NCI-H510A (cell line): ENCODE data around the gene SAFB2.

Source experiments
- DNase-seq: peaks from one replicate; lab custom pipeline; 2025; lab: John Stamatoyannopoulos, UW

SAFB2 gene

DNA sequence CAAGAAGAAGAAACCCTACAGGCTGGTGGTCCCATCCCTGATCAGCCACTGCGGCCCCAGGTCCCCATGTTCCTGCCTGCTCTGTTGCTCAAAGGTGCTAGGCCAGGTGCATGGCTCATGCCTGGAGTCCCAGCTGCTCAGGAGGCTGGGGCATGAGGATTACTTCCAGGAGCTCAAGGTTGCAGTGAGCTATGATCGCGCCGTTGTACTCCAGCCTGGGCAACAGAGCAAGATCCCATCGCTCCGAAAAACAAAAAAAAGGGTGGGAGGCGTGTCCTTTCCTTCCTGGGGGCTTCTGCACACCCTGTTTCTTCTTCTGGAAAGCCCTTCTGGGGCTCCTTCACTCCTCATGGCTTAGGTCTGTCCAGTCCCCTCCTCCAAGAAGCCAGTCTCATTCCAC, 42.9 kb downstream of the SAFB2 start:
- DNase-seq: no peak

DNA sequence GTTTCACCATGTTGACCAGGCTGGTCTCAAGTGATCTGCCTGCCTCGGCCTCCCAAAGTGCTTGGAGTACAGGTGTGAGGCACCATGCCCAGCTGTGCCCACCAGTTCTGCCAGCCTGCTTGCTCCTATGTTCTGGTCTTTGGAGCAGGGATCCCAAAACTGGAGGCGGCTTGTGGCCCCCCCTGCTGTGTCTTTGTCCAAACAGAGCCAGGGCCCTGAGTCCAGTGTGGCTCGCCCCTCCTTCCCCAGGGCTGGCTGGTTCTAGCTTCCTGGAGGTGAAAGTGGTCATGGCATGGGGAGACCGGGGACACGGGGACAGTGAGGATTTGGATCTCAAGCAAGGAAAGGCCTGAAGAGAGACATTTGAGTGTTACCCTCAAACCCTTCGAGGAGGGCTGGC, 43.3 kb downstream of the SAFB2 start:
- DNase-seq: no peak

DNA sequence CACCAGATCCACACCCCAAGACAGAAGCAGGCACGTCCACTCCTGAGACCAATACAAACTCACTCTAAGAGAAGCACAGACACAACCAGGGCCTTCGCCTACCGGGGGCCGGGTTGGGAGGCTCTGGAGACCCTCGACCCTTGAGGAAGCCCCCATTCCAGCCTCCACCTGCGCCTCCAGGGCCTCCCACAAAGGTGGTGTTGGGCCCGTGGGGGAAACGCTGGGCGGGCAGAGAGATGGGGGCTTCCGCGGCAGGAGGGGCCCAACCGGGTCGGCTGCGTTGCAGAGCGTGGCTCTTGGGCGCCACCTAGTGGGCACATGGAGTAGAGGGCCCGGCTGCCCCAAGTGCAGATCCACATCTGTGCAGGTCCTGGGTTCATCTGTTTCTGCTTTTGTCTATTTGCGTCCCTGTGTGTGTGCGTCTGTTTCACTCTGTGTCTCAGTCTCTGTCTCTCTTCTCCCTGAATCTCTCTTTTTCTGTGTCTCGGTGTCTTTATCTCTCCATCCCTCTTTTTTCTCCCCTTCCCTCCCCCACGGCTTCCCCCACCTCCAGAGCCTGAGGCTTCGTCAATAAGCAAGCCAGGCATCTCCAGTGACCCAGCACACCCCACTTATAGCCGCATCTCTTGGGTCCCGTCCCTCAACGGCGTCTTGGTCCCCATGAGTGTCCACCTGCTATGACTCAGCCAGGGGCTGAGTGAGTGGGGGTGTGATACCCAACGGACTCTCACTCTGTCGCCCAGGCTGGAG, 44.3 kb downstream of the SAFB2 start:
- DNase-seq: no peak

DNA sequence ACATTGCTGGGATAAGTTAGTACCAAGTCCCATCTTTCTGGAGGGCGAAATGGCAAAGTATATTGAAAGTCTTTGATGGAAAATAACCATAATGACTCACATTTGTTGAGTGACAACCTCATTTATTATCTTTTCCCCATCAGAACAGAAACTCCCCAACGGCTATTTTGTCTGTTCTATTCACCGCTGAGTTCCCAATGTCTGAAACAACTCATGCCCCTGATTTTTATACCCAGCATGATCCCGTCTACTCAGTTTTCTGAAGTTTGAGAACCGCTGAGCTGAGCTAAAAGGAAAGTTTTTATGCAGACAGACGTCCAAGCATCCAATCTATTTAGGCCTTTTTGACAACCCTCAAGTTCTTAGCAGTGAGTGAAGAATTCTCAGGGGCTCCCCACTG, 47.0 kb downstream of the SAFB2 start:
- DNase-seq: no peak

DNA sequence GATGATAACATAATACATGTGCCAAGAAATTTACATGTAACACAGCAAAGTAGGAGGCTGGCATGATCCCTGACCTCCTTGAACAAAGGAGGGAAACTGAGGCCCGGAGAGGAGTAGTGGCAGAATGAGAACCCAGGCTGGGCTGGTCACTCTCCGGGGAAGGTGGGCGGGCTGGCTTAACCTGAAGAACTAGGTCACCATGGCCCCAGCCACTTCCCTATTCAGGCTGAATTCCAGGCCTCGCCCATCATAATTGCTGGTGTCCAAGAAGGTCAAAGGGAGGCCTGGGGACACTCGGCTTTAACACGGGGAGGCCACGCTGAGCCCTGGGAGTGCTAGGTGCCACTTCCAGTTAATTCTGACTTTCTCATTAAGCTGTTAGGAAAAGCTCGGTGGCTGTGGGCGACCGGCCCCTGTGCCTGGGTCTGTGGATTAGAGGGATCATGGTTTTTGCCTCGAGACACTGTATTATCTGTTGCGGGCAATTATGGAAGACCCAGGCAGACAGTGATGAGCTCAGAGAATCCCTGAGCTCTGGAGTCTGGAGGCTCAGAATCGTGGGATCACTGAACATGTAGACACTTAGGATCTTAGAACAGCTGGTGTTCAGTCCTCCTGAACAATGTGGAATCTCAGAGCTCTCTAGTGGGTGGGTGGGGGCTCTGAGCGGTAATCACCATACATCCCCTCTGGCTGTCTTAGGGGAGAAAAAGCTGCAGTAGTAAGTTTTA, 49.9 kb downstream of the SAFB2 start:
- DNase-seq: no peak

DNA sequence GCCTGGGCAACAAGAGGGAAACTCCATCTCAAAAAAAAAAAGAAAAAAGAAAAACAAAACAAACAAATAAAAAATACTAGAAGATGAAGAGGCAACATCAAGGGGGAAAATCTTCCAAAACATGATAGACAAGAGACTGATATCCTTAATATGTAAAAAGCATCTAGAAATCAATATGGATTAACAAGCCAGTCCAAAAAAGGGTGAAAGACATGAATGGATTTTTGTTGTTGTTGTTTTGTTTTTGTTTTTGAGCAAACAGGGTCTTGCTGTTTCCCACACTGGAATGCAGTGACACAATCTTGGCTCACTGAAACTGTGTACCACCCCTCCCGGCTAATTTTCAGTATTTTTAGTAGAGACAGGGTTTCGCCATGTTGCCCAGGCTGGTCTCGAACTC, 50.8 kb downstream of the SAFB2 start:
- no peak for DNase-seq

DNA sequence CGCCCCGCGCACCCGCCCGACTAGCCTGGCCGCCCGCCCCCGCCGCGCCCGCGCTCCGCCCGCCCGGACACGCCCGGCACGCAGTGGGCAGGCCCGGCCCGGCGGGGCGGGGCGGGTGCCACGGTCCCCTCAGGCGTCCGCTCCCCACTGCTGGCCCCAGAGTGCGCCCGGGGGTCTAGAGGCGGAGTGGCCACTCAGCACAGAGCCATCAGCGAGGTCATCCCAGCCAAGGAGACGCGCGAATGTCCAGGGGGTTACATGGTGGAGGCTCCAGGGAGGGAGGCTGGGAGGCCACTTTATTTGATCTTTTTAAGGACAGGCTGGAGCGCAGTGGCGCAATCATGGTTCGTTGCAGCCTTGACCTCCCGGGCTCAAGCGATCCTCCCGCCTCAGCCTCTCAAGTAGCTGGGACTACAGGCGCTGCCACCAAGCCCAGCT, 54.6 kb downstream of the SAFB2 start:
- DNase-seq: no peak

DNA sequence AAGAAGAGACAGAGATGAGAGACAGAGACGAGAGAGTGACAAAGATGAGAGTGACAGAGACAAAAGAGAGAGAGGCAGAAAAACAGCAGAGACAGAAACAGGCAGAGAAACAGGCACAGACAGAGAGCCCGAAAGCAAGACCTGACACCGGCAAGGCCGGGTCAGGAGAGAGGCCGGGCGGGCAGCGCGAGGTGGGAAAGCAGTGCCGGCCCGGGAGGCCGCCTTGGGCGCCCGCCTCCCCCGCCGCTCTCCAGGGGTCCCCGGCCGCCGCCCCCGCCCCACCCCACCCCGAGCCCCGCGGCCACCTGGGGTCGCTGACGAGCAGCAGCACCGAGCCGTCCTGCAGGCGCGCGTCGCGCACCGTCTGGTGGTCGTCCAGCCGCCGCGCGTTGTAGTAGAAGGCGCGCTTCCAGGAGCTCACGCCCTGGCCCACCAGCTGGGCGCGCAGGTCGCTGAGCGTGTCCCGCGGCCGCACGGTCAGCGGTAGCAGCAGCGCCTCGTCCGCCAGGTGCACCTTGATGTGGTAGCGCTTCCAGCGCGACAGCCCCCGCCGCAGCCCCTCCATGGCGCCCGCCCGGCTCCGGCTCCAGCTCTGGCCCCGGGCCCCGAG, 55.1 kb downstream of the SAFB2 start, which contains the start of gene TINCR:
Gene TINCR, minus strand, starts transcription at position 594 of the 610 bp plus-strand sequence.
- no peak for DNase-seq

DNA sequence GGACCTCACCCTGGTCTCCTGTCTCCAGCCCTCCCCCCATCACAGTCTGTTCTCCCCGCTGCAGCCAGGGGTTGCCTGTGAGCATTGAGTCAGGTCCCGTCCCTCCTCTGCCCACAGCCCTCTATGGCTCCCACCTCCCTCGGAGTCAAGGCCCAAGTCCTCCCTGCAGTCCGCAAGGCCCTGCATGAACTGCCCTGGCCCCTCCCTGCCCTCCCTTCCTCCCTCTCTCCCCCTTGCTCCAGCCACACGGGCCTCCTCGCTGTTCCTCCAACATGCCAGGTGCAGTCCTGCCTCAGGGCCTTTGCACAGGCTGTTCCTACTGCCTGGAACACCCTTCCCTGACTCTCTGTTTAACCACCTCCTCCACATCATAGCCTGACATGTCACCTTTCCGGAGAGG, 57.6 kb downstream of the SAFB2 start:
- no peak for DNase-seq

DNA sequence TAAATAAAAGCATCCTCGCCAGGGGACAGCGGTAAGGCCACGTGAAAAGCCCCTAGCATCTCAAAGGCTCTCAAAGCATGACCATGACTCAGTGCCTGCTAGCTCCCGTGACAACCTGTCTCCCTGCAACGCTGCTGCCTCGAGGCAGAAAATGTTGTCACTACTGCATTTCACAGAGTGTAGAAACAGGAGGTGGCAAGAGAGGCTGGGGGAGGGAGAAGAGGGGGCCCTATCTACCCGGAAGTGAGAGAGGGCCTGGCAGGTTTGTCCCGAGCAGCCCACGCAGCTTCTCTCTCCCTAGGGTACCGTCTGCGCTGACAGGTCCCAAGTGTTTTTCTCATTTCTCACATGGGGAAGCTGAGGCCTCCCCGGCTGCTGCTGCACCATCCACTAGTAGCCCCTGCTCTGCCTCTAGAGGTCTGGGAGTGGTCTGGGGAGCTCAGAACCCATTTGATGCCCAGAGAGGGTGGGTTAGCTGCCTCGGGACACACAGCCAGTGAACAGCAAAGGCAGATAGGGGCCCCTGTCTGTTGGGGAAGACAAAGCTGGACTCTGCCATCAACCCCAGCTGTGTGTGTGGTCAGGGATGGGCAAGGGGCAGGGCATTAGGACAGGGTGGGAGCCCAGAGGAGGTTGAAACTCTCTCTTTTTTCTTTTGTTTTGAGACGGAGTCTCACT, 58.5 kb downstream of the SAFB2 start:
- no peak for DNase-seq

DNA sequence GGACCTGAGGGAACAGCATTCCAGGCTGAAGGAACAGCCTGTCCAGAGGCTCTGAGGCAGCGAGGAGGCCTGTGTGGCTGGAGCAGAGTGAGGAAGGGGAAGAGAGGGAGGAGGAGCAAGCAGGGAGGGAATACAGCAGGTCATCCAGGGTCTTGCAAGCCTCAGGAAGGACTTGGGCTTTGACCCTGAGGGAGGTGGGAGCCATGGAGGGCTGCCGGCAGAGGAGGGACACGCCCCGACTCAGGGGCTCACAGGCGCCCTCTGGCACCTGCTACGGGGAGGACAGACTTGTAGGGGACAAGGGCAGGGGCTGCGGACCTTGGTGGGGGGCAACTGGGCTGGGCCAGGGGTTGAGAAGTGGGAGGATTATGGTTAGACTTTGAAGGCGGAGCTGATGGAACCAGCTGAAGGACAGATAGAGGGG, 59.6 kb downstream of the SAFB2 start:
- no peak for DNase-seq

DNA sequence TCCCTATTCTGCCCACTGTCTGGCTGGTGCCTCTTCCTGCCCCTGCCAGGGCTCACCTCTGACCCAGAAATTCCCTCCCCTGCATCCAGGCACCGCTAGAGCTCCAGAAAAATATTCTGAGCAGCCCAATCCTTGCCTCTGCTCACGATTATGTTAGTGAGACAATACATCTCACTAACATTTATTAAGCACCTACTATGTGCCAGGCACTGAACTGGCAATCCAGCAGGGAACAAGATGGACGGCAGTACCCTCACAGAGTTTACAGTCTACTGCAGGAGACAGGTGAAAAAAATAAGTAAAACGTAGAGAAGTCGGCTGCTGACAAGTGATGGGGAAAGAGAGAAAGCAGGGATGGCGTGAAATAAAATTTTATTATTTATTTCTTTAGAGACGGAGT, 60.3 kb downstream of the SAFB2 start:
- DNase-seq: no peak

DNA sequence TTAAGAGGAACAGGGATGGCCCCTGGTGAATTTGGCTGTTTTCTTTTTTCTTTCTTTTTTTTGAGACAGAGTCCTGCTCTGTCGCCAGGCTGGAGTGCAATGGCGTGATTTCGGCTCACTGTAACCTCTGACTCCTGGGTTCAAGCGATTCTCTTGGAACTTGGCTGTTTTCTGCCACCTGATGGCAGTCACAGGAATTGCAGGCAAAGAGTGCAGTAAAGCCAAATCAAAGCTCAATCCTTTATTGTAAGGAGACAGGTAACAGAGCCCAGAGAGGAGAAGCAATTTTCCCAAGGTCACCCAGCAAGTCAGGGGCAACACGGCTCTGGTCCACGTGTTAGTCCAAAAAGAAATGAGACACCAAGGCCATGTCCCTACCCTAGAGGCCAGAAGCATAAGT, 61.0 kb downstream of the SAFB2 start:
- DNase-seq: no peak

DNA sequence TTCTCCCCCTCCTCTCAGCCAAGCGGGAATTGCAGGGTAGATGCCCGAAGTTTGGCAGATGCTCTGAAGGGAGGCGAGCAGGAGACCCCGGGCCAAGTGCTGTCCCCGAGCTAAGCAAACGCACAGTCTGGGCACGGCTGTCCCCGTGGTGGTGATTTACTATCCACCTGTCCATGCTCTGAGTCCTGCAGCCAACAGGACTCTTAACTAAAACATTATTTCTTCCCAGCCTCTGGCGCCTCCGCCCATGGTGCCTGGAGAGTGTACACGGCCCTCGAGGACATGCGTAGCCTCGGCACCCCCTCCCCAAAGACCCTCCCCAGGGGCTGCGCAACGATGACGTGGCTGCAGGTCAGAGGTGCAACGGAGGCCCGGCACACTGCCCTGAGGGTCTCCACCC, 62.4 kb downstream of the SAFB2 start:
- no peak for DNase-seq

DNA sequence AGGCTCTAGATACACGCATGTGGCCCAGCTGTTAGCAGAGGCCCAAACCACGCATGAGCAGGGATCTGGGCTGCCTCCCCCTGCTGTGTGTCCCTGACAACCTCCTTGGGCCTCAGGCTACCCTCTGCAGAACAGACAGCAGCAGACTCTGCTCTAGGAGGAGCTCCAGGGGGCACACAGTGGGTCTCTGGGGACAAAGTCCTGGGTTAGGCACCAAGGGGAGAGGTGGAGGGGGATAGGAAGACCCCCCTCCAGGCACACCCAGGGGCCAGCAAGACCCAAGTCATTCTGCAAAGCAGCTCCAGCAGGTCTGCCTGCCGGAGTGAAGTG, 62.8 kb downstream of the SAFB2 start:
- no peak for DNase-seq

DNA sequence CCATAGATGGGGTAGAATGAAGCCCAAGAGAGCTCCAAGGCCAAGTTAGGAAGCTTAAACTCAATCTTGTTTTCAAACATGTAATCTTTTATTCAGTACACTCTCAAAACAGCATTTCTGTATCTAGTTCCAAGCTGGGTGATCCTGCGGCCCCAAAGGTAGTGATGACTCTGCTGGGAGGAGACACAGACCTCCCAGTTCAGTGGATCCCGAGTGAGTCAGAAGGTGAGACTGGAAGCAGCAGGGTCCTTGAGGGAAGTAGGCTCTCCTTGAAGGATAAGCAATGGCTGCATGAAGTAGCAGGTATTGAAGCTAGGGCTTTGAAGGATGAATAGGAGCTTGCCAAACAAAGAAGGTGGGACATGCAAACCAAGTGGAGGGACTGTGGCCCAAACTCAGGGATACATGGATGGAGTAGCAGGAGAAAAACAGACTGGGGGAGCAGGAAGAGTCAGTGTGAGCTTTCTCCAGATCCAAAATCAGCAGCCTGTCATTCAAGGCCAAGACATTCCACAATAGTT, 64.4 kb downstream of the SAFB2 start:
- DNase-seq: no peak

DNA sequence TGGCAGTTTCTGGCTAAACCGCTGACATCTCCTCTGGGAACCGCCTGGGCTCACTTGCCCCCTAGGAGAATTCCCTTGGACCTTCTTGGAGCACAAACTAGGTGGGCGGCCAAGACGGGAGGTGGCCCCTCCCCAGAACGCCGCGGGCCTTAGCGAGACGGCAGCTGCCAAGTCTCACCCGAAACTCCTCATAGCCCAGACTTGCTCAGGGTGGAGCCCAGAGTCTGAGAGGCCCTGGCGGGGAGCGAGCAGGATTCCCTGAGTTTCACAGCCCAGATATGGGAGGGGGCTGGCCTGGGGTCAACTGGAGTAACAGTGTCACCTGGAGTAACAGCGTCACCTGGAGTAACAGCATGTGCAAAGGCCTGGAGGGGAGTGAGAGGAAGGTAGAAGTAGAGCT, 64.9 kb downstream of the SAFB2 start:
- DNase-seq: no peak

DNA sequence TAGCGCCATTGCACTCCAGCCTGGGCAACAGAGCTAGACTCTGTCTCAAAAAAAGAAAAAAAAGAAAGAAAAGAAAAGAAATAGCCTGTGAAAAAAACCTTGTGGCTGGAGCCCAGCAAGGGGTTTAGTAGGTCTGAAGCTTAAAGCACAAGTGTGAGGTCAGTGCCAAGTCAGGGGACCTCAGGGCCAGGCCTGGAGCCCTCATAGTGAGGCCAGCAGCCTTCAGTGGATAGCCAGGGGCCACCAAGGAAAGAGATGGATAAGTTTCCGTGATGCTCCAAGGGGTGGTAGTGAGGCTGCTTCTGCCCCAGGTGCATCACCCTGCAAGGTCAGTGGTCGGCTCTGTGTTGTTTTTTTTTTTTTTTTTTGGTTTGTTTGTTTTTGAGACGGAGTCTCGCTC, 67.7 kb downstream of the SAFB2 start:
- no peak for DNase-seq

DNA sequence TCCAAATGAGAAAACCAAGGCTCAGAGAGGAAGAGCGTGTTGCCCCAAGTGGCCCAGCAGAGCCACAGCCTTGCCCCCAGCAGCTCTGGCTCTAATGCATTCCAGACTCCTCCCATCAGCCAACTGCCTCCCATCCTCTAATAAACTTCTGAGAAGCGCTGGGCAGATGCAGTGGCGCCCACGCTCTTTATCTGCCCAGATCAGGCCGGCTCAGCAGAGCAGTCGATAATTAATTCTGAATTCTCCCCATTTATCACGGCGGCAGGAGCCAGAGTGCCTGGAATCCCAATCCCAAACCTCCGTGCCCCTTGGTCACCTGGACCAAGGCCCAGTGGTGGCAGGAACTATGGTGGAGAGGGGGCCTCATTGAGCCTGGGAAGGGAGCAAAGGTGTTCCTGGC, 68.7 kb downstream of the SAFB2 start:
- no peak for DNase-seq

DNA sequence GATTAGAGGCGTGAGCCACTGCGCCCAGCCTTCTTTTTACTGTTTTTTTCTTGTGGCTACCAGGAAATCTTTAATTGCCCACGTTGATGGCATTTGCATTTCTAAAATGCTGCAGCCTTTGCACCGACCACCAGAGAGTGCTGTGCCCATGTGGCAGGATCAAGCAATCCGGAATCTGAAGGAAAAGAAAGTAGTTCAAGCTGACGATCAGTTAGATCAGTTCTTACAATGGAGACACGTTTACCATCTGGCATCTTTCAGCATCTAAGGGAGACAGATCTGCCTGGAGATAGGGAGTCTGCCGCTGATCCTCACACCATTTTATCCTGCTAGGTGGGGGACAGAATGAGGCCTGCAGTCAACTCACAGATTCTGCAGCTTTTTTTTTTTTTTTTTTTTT, 74.7 kb downstream of the SAFB2 start:
- peak; percentile 41 for DNase-seq

DNA sequence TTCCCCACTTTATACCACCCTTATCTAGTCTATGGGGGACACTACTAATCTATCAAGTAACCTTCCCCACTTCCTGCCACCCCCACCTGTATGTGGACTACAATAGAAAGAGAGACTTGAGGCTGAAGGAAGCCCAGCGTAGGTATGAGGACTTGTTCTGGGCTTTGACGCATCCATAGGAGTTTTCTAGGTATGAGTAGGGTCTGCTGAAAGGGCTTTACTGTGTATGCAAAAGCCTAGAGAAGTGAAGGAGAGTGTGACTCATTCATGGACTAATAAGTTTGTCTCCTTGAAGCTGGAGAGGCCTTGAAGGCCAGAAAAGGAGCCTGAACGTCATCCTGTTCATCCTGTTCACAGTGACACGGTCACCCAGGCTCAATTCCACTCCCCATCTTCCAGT, 76.6 kb downstream of the SAFB2 start:
- DNase-seq: no peak

DNA sequence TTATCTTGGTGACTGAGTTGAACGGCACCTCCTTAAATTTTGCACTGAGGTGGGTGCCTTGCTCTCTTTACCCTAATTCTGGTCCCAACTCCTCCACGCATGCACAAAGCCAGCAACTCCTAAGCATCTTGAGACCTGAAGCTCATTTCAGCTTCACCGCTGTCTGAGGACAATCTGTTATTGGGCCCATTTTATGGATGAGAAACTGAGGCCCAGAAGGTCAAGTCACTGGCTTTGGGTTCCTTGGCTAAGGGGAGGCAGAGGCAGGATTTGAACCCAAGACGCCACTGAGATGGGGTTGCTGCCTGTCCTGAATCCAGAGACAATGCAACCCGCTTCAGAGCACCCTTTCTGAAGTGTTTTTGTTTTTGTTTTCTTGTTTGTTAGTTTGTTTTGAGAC, 77.5 kb downstream of the SAFB2 start:
- no peak for DNase-seq

DNA sequence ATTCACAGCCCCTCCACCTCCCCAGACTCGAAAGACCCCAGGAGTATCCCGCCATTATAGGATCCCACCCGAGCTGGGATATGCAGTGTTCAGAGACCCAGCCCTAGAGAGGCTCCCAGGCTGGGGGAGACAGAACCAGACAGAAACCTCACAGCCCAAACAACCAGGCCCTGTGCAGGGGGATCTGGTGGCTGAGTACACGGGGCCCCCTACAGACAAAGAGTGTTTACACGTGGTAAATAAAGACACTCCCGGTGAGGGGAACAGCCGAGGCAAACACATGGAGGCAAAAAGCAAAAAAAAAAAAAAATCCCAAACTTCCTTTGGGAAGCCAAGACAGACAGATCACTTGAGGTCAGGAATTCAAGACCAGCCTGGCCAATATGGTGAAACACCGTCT, 79.9 kb downstream of the SAFB2 start:
- DNase-seq: no peak
